ENCODE data around the gene B3GNT3.

Gene B3GNT3

DNA sequence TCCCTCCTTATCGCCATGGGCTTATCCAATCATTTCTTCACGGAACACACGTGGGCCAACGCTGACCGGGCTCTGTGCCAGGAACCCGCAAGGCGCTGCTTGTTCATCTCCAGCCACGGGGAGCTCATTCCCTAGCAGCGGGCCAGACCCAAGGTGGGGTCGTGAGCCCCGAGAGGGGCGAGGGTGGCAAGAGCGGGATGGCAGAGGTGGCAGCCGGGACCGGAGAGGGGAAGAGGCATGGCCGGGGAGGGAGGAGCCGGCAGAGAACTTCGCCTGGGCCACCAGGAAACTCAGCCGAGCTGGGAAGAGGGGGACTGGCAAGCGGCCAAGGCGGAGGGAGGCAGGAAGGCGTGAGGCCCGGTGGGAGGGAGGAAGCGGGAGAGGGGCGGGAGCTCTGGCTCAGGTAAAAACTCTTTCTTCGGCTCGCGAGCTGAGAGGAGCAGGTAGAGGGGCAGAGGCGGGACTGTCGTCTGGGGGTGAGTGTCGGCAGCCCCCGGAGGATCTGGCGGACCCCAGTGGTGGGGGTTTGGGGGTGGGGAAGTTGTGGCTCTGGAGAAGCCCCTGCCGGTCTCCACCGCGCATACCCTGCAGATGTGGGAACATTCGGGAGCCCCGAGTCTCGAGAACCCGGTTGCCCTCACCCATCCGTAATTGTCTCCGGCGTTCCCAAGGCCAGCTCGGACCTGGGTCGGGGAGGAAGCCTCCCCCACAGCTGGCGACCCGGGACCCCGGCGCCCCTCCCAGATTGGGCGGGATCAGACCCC is at the start of gene B3GNT3:
B3GNT3 (plus strand) TSS at position 408 of the 764 bp plus-strand sequence. CDS start 12,670 bp downstream, outside the sequence.
- no peak for DNase-seq (ENCODE audit: low read depth in 1 of 2, low spot score in 1 of 2)

DNA sequence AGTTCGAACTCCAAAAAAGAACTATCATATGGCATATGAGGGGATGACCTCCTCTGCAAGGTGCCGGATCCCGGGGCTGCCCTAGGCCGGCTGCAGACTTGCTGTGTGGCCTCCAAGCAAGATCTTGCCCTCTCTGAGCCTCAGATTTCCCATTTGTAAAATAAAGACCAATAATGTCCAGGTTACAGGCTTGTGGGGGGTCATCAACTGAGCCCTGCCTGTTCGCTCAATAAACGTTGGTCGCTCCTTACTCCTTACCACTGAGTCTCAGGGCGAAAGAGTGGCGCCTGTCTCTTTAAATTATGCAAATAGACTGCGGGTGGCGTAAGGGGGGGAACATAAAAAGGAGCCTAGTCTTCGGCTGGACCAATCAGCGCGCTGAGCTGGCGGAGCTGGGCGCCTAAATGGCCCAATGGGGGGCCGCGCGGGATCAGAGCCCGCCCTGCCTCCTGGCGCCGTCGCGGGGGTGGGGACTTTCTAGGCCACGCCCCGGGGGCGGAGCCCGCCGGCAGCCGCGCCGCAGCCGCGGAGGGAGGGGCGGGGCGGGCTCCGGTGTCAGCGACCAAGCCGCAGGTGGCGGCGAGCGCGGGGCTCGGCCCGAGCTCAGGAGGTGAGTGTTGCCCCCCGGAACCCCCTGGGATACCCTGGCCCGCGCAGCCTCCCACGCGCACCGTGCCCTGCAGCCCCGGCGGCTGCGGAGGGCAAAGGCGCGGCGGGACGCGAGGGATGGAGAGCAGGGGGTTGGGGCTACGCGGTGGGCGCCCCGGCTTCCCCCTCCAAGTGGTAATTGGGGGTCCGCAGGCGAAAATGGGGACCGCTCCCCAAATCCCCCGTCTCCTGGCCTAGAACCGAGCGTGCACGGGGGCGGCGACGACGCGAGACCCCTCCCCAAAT is 47.5 kb upstream of the B3GNT3 start:
- DNase-seq (ENCODE audit: low read depth in 1 of 2, low spot score in 1 of 2), result peak; percentile 90 to 91

DNA sequence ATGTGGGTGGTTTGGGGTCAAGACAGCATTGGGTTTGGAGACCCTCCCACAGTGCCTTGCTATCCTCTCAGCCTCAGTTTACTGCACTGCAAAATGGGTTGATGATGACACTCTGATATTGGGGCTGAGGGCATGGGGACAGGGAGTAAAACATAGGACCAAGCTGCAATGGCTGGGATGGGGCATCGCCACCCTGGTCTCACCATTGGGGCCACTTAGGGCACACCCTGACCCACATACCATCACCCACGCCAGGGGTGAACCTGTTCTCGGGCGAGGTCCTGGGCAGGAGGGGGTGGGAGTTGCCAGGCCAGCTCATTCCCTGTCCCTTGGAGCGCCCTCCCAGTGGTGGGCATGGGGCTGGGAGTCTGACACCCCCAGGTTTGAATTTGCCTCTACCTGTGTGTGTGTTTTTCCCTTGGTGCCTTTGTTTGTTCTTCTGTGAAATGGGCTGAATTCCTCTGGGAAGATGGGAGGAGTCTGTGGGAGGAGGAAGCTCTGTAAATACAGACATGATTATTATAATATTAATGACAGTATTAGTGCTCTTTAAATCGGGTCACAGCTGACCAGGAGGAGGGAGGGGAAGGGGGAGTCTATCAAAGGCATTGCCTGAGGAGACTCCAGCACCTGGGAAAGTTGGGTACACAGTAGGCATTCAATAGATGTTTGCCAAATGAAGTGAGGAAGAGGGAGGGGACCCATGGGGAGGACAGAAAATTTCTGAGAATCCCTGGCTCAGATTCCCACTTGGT is 45.9 kb upstream of the B3GNT3 start:
- DNase-seq (ENCODE audit: low read depth in 1 of 2, low spot score in 1 of 2), result no peak

- DNase-seq (ENCODE audit: low read depth in 1 of 2, low spot score in 1 of 2), result no peak
Observed at GRCh38 chr19:17749912-17750317, 45.0 kb upstream of the B3GNT3 start.

DNA sequence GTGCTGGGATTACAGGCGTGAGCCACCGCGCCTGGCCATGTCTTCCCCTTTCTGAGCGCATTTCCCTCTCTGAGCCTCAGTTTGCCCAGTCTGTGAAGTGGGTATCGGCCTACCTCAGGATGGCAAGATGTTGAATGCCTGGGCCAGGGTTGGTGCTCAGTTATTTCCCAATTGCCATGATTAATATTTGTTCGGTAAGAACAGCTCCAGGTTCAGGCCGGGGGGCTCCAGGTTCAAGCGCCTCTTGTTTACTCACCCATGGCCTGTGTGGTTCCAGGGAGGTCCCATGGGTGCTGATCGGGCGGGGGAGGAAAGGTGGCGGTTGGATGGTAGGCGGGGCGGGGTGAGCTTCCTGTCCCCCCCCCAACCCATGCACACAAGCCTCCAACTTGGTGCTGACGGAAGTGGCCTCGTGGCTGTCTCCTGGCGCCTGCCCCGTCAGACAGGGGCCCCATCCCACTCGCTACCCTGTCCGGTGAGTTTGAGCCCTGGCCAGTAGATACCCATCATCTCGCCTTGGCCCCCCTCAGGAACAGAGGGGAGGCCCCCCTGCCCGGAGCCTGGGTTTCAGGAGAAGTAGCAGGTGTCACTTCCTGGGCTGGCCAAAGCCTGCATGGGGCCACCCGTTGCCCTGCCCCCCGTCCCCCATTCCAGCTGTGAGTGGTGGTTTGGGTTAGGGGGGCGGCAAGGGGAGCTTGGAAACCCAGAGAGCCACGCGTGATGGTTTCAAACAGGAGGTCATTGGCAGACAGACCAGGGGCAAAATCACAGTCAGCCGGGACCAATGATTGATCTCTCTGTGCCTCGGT is 43.6 kb upstream of the B3GNT3 start, which contains the start of gene FCHO1:
FCHO1 (plus strand) TSS at position 375 of the 809 bp plus-strand sequence. CDS start 3,688 bp downstream, outside the sequence.
- DNase-seq (ENCODE audit: low read depth in 1 of 2, low spot score in 1 of 2), result peak; percentile 71 to 74

DNA sequence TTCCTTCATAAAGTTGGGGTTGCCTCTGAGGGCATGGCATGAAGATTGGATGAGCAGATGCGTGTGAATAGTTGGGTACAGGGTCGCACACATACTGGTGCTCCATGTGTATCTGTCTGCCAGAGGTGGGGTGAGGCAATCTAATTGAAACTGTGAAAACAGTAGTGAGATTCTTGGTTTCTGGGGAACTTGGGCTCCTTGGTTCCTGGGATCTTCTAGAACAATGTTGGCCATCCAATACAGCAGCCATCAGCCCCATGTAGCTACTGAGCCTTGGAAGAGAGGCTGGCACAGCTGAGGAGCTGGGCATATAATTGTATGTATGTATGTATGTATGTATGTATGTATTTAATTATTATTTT is 43.0 kb upstream of the B3GNT3 start:
- DNase-seq (ENCODE audit: low read depth in 1 of 2, low spot score in 1 of 2), result no peak

DNA sequence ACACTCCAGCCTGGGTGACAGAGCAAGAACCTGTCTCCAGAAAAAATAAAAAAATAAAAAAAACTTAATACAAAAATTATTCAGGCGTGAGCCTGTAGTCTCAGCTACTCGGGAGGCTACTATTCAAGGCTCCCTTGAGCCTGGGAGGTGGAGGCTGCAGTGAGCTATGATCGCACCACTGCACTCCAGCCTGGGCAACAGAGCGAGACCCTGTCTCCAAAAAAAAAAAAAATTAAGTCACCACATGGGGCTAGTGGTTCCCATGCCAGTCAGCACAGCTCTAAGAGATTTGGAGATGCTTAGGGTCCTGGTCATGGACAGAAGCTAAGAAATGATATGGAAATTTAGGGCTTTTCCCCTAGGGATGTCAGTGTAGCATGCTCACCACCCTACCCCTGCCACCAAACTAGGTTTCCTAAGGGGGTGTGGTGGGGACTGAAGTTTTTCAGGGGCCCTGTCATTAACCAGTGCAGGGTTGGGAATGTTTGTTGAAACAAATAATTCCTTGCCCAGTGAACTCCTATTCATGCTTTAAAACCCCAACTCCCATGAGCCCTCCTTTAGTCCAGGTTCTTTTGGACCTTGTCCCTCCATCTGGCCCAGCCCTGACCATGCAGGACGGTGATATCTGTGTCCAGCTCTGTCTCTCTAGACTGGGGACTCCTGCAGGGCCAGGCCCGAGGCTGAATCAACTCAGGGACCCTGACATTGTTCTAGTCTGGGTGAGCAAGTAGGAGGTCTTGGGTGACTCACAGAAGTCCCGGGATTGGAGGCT is 41.9 kb upstream of the B3GNT3 start:
- DNase-seq (ENCODE audit: low read depth in 1 of 2, low spot score in 1 of 2), result no peak

DNA sequence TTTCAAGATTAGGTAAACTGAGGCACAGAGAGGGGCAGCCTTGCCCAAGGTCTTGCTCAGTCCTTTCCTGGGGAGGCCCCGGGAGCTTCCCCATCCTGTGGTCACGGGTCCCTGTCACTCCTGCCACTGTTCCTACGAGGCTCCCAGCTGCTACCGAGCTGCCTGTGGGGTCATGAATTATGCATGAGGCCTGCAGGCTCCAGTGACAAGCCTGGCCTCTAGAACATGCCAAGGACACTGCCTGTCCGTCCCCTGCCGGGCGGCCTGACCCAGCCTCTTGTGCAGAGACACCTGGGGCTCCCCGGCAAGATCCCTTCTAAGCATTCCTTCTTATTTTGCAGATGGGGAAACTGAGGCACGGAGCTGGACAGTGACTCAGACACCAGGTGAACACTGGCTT is 41.0 kb upstream of the B3GNT3 start:
- no peak for DNase-seq (ENCODE audit: low read depth in 1 of 2, low spot score in 1 of 2)

GRCh38 chr19:17754634-17755442 is 40.1 kb upstream of the B3GNT3 start:
- DNase-seq (ENCODE audit: low read depth in 1 of 2, low spot score in 1 of 2), result no peak

DNA sequence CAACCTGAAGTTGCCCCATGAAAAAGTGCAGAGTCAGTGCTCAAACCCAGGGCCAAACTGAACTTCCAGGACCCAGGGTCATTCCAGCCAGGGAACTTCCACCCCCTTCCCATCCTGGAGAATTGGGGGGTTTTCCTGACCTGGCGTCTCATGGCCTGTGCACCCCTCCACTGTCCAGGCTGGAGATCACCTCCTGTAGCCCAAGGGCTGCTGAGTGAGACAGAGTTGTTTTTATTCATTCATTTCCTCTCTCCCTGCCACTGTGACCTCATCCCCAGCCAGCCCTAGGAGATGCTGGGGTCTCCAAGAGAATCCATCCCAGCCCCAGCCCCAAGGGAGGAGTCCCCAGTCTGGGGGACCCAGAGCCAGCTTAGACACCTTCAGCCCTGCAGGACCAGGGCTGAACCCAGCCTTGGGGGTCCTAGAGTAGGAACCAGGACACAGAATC is 39.5 kb upstream of the B3GNT3 start:
- no peak for DNase-seq (ENCODE audit: low read depth in 1 of 2, low spot score in 1 of 2)

DNA sequence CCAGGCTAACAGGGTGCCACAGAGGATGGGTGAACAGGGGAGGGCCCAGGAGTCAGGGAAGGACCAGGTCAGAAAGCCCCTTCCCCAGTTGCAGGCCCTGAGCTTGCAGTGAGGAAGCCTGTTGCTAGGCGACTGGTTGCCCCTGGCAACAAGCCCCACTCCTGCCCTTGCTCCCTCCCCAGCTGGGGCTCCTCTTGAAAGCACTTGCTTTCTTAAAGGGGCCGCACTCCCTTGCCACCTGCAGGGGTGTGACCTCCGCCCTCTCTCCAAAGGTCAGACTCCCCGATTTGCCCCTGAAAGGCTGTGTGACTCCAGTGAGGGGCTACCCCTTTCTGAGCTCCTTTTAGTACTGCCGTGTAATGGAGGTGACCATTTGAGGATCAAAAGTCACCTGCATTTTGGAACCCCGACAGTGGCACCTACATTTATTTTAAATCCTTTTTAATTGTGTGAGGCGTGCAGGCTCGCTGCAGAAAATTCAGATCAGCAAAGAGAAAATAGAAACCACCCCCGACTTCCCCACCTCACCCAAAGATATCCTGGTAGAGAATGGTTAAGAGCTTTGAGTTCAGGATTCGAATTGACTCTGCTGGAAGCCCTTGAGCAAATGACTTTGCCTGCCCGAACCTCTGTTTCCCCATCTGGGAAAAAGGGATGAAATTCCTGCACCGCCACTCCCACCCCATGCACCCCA is 38.8 kb upstream of the B3GNT3 start:
- no peak for DNase-seq (ENCODE audit: low read depth in 1 of 2, low spot score in 1 of 2)

GRCh38 chr19:17757125-17757524 is 37.8 kb upstream of the B3GNT3 start:
- DNase-seq (ENCODE audit: low read depth in 1 of 2, low spot score in 1 of 2), result no peak

- no peak for DNase-seq (ENCODE audit: low read depth in 1 of 2, low spot score in 1 of 2)
Observed at GRCh38 chr19:17758515-17758914, 36.4 kb upstream of the B3GNT3 start.

DNA sequence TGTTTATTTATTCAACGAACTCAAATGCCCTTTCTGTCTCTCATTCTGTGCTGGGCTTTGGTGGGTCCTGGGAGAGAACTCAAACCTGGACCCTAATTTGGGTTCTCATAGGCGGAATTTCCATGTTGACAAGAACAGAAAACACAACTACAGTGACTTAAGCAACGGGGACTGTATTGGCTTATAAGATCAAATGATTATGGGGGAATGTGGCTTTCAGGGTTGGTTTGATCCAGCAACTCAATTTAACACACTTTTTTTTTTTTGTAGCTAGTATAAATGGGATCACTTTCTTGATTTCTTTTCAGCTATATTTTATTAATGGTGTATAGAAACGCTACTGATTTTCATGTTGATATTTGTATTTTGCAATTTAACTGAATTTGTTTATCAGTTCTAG is 33.8 kb upstream of the B3GNT3 start:
- DNase-seq (ENCODE audit: low read depth in 1 of 2, low spot score in 1 of 2), result no peak

GRCh38 chr19:17762505-17763229 is 32.3 kb upstream of the B3GNT3 start:
- no peak for DNase-seq (ENCODE audit: low read depth in 1 of 2, low spot score in 1 of 2)

DNA sequence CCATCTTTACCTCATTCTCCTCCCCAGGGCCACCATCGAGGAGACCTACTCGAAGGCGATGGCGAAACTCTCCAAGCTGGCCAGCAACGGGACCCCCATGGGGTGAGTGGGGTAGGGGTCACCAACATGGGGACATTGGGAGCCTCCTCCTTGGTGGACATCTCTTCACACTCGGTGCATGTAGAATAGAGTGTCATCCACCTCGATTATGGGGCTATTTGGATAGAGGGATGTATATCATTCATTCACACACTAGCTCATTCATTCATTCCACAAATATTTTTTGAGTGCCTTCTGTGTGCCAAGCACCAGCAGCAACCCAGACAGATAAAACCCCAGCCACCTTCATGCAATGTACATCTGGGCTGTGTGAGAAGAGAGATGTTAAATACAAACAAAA is 30.6 kb upstream of the B3GNT3 start:
- no peak for DNase-seq (ENCODE audit: low read depth in 1 of 2, low spot score in 1 of 2)

DNA sequence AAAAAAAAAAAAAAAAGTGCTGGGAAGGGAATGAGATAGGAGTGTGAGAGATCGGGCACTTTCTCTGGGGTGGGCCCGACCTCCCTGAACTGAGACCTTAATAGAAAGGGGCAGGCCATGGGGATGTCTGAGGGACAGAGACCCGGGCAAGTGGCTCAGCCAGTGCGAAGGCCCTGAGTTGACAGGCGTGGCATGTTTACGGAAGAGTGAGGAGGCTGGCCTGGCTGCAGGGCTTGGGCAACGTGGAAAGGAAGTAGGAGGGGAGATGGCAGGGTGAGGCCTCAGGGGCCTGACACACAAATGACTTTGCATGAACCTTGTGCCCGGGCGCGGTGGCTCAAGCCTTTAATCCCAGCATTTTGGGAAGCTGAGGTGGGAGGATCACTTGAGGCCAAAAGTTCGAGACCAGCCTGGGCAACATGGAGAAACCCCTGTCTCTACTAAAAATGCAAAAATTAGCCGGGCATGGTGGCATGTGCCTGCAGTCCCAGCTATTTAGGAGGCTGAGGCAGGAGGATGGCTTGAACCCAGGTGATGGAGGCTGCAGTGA is 29.8 kb upstream of the B3GNT3 start:
- DNase-seq (ENCODE audit: low read depth in 1 of 2, low spot score in 1 of 2), result no peak
